BE2C (cell line): ENCODE data around the gene EZH2.

ENCODE experiments used
- DNase-seq: peaks from one replicate; pipeline ENCODE4 v3.0.0-alpha.2; 2020
- H3K27me3 ChIP-seq: fragments of 250-450 bp; sonication (Bioruptor Pico); 2 replicates; pipeline ENCODE4 v1.5.1; 2020; ENCODE audit warnings: mild to moderate bottlenecking
- H3K36me3 ChIP-seq: fragments of 250-450 bp; sonication (Bioruptor Pico); 2 replicates; pipeline ENCODE4 v1.5.1; 2020; ENCODE audit warnings: mild to moderate bottlenecking
- H3K4me1 ChIP-seq: fragments of 250-450 bp; sonication (Bioruptor Pico); 2 replicates; pipeline ENCODE4 v1.5.1; 2020
- H3K4me3 ChIP-seq: 2 replicates; pipeline ENCODE4 v1.5.1; 2011; ENCODE audit warnings: low read depth, low read length
- H3K9me3 ChIP-seq: fragments of 250-450 bp; sonication (Bioruptor Pico); 2 replicates; pipeline ENCODE4 v1.5.1; 2020
- TF ChIP-seq, protein P1 (sequence below): IDR thresholded peaks from 2 replicates; pipeline ENCODE4 v1.5.1; 2012; ENCODE audit warnings: mild to moderate bottlenecking, low read depth, low read length

Gene EZH2

DNA sequence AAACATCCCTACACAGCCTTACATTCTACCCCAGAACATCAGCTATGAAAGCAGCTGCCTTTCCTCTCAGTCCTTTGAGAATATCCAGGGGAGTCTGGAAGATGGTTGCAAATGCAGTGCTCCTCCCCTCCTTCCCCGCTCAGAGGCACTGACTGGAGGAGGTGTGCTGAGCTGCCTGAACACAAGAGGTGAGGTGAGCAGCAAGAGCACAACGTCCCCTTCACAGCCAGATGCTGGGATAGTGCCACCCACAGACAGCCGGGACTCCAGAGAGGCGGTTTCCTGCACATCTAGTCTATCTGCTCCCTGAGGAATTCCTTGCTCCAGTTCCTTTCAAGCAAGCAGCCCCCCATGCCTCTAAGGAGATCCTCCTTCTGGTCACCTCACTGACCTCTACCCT, 74.2 kb downstream of the EZH2 start:
- Histone ChIP-seq H3K9me3 (no peaks in the 10 kb centered on the region), H3K4me1 (no peaks in the 10 kb centered on the region), H3K4me3 (no peak overlapping the region), H3K27me3 (no peaks in the 10 kb centered on the region), H3K36me3 (peaks cover 59% of the 10 kb centered on the region)
- TF ChIP-seq, protein P1, sequence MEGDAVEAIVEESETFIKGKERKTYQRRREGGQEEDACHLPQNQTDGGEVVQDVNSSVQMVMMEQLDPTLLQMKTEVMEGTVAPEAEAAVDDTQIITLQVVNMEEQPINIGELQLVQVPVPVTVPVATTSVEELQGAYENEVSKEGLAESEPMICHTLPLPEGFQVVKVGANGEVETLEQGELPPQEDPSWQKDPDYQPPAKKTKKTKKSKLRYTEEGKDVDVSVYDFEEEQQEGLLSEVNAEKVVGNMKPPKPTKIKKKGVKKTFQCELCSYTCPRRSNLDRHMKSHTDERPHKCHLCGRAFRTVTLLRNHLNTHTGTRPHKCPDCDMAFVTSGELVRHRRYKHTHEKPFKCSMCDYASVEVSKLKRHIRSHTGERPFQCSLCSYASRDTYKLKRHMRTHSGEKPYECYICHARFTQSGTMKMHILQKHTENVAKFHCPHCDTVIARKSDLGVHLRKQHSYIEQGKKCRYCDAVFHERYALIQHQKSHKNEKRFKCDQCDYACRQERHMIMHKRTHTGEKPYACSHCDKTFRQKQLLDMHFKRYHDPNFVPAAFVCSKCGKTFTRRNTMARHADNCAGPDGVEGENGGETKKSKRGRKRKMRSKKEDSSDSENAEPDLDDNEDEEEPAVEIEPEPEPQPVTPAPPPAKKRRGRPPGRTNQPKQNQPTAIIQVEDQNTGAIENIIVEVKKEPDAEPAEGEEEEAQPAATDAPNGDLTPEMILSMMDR = no peak
- DNase-seq = no peak

DNA sequence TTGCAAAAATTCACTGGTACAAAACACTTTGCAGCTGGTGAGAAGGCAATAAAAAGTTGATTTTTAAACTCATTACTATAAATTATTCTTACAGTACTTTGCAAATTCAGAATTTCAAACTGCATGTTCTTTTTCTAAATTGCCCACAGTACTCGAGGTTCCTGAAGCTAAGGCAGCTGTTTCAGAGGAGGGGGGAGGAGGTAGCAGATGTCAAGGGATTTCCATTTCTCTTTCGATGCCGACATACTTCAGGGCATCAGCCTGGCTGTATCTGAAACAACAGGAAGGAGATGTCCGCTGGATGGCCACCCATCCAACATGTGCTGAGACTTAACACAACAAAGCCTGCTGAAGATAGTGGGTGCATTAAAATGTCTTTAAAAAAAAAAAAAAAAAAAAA, 76.7 kb downstream of the EZH2 start:
- Histone ChIP-seq H3K4me3 (no peak overlapping the region), H3K4me1 (no peaks in the 10 kb centered on the region), H3K9me3 (no peaks in the 10 kb centered on the region), H3K36me3 (peaks cover 55% of the 10 kb centered on the region), H3K27me3 (no peaks in the 10 kb centered on the region)
- no peak for DNase-seq
- TF ChIP-seq, protein P1 = no peak

DNA sequence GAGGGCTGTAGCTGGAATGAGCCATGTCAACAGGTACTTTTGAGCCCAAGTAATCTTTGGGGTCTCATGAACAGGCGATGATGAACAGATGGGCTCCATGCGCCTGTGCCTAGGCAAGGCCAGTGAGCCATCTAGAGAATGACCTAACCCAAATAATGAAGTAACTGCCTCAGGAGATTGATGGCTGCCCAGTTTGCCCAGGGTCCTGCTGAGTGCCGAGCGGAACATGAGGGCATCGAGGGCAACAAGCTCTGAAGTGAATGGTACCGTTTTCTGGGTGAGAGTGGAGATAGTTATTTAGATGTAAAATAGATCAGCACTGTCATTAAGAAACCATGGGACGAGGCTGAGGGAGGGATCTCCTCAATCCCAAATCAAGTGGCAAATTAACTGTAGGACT, 77.9 kb downstream of the EZH2 start:
- Histone ChIP-seq H3K36me3 (peaks cover 57% of the 10 kb centered on the region), H3K4me1 (no peaks in the 10 kb centered on the region), H3K4me3 (no peak overlapping the region), H3K9me3 (no peaks in the 10 kb centered on the region), H3K27me3 (no peaks in the 10 kb centered on the region)
- no peak for DNase-seq
- TF ChIP-seq, protein P1 = no peak

DNA sequence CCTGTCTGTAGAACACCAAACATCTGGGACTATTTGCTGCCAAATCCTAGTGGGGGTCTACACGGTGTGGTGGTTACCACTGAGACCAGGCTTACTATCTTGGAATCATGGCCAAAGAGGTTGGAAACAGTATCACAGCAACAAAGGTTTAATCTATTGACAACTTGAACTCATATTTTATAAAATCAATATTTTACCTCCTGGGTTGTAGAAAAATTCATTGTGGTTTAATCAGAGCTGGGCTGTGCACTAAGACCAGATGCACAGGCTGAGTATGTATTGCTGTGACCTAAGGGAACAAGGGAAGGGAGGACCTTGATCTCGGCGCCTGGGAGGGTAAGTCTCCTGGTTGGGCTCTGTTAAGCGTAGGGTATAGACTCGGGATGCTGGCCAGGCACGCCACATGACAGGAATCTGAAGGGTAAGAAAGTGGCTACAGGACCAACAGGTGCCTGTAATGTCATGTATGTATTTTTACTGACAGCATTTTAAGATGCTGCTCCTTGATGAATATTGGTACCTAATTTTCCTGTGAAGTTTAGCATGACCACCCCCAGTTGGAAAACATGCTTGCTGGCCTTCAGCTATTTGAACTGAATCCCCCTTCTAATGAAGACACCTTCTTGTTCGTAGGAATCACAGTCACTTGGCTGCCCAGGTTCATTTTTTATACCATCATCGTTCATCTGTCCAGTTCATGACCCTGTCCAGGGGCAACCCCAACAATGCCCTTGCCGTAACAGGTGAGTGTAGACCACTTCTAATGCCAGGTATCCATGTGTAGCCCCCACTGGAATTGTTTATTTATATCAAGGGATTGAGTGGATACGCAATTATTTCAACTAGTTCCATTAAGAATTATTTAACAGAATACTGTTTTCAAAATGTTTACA, 79.5 kb downstream of the EZH2 start:
- DNase-seq = no peak
- peaks cover 61% of the 10 kb centered on the region for H3K36me3 ChIP-seq
- H3K4me3 ChIP-seq = no peak overlapping the region
- no peaks in the 10 kb centered on the region for H3K4me1 ChIP-seq
- H3K9me3 ChIP-seq = no peaks in the 10 kb centered on the region
- H3K27me3 ChIP-seq = no peaks in the 10 kb centered on the region
- TF ChIP-seq, protein P1 = no peak

DNA sequence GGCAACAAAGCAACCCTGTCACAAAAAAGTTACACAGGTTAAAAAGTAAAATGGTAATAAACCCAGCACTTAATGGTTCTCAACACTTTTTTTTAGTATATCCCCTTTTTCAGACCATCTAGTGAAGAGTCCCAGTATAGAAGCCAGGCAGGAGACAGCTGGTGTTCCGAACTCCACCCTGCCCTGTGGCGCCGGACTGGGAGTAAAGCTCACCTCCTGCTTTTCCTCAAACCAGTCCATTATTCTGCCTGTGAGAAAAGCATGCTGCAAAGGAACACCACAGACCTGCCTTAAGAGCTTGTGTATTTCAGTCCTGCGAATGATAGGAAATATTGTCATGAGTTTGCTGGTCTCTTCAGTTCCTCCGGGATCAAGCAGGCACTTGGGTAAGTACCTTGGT, 81.0 kb downstream of the EZH2 start:
- Histone ChIP-seq H3K36me3 (peaks cover 65% of the 10 kb centered on the region), H3K4me3 (no peak overlapping the region)

DNA sequence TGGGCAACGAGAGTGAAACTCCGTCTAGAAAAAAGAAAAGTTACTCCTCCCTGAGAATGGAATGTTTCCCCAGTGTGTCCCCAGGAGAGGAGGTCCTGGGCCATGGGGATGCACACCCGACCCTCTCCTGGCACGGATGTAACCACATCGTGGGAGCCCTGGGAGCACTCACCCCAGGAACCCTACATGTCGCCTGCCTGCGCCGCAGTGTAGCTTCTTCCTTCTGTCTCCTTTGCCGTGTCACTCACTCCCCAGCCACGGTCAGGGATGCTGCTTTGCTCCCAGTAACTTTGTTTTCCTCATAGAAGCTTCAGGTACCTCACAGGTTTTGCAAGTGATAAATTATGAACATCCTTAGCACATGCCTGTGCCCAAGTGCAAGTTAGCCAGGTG, 82.0 kb downstream of the EZH2 start:
- Histone ChIP-seq H3K4me3 (no peak overlapping the region), H3K27me3 (no peaks in the 10 kb centered on the region), H3K4me1 (no peaks in the 10 kb centered on the region), H3K36me3 (peaks cover 65% of the 10 kb centered on the region), H3K9me3 (no peaks in the 10 kb centered on the region)
- TF ChIP-seq, protein P1 = no peak
- no peak for DNase-seq

More for the DNA sequence above, 81.0 kb downstream of the EZH2 start:
- no peaks in the 10 kb centered on the region for H3K9me3 ChIP-seq
- DNase-seq = no peak
- H3K27me3 ChIP-seq = no peaks in the 10 kb centered on the region
- TF ChIP-seq, protein P1 = no peak
- H3K4me1 ChIP-seq = no peaks in the 10 kb centered on the region
